ENCODE results near the gene TMEM72. TPM values are rescaled to one million over a fixed set of nuclear protein-coding genes. Genes with fewer than 3 reads are reported as not detected.

Gene TMEM72
- not detected in 2 replicates for total RNA-seq

GRCh38 chr10:44911081-44911540, at the start of gene TMEM72:
Gene TMEM72, plus strand, starts transcription at chr10:44911337. Its CDS starts 176 bp downstream, at chr10:44911513.

GRCh38 chr10:44959247-44960087, 48.3 kb downstream of the TMEM72 start, which contains the start of gene RASSF4:
Gene RASSF4, plus strand, starts transcription at chr10:44959802. Its CDS starts 10,401 bp downstream, at chr10:44970203.

DNA sequence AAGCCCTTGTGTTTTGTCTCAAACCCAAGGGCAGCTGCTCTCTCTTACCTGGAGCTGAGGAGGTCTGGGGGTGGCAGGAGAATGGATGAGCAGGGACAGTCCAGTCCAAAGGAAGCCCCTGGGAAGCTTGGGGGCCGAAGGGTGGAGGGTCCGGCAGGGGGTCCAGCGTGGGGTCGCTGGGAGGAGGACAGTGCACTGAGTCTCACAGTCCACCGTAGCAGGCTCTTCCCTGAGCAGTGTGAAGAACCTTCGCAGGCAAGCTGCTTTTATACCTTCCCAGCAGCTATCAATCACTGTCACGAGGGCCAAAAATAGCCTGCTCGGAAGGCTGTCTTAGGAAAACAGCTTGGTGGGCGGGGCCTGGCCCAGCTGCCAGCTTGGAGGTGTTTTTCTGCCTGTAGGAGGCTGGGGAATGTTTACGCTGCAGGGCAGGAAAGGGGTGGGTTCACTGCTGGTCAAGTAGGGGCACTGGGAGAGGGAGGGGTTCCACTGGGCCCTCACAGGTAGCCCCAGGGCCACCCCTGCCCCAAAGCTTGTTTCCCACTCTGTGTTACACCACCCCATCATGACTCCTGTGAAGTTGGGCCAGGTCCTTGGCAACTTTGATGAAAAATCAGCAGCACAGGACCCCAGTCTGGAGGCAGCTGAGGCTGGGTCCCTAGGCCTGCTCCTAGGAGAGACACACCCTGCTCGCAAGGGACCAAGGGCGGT, 67.6 kb downstream of the TMEM72 start, which contains the start of gene DEPP1:
TSS of gene DEPP1 (minus strand) at position 240 of the 711 bp plus-strand sequence. CDS start 779 bp downstream, outside the sequence.

Other genes with a start within 250 kb of the TMEM72 start
- 2.9 and 4.0 TPM in 2 replicates for gene RASSF4, start 48.5 kb downstream of the TMEM72 start, total RNA-seq
- gene DEPP1, start 67.5 kb downstream of the TMEM72 start, total RNA-seq: 5.3 and 47.8 TPM in 2 replicates
- 10.7 and 12.5 TPM in 2 replicates for gene ZNF22, start 89.6 kb downstream of the TMEM72 start, total RNA-seq

Data from subcutaneous preadipocyte (primary cell).